ENCODE data around the gene ACOXL.
A peak's percentile ranks its signal among the peaks of the same experiment; 100 is the strongest.

Gene ACOXL

DNA sequence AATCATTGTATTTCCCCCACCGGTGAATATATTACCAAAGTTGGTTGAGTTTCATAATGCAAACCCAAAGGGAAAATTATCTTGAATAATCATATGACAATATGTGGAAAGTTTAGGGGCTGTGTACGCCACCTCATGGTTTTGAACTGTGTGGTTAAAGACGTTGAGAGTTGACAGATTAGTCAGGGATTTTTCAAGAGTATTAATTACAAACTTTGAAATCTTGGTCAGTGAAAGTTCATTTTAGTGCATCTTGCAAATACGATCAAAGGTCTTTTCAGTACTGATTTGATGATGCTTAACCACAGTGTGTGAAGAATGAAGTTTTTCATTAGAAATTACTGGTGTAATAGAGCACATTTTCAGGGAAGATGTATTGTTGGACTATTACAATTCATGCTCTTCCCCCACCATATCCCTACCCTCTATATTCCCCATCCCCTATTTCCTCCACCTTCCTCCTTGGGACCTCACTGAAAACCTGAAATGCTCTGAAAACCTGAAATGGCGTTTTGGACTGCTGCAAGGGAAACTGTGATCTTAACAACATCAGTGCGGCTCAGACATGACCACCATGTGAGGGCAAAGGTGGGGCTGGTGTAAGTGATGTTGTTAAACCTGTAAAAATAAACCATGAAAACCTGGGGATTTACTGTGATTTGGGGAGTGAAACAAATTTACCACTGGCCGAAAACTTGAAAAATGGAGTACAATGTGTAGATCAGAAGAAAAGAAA, 383.8 kb downstream of the ACOXL start:
- DNase-seq (ENCODE audit: extremely low spot score, insufficient read length, low read depth) (no peak), FAIRE-seq (peak; percentile 83)

DNA sequence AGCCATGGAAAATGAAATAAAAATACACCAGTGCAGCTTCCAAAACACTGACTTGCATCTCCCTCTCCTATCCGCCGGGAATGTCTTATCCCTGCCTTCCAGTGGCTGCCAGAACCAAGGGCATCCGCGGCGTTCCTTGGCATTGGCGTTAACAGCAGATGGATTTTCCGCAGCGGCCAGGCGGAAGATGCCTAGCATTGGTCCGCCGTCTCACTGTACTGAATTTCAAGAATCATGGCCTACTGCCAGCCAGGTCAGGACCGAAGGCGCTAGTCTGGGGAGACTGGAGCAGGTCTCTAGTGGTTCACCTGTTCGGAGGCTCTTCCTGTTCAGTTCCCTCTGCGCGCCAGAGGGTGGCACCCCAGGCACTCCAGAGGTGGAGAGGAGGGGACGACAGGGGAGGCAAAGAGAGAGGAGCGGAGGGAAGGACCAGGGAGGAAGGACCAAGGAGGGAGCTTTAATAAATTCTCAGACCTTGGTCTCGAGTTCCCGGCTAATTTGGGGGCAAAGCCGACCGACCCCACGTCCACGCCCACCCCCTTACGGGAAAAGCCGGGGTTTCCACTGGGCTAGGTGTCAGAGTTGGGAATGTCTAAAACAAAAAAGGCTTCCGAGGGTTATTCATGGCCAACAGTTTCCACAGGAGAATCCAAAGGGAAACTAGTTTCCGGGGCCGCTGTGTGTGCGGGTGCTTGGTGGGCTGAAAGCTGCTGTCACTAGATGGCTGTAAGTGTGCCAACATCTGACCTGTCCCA, 384.6 kb downstream of the ACOXL start:
- FAIRE-seq (peak; percentile 89), DNase-seq (ENCODE audit: extremely low spot score, insufficient read length, low read depth) (peak; percentile 64)

DNA sequence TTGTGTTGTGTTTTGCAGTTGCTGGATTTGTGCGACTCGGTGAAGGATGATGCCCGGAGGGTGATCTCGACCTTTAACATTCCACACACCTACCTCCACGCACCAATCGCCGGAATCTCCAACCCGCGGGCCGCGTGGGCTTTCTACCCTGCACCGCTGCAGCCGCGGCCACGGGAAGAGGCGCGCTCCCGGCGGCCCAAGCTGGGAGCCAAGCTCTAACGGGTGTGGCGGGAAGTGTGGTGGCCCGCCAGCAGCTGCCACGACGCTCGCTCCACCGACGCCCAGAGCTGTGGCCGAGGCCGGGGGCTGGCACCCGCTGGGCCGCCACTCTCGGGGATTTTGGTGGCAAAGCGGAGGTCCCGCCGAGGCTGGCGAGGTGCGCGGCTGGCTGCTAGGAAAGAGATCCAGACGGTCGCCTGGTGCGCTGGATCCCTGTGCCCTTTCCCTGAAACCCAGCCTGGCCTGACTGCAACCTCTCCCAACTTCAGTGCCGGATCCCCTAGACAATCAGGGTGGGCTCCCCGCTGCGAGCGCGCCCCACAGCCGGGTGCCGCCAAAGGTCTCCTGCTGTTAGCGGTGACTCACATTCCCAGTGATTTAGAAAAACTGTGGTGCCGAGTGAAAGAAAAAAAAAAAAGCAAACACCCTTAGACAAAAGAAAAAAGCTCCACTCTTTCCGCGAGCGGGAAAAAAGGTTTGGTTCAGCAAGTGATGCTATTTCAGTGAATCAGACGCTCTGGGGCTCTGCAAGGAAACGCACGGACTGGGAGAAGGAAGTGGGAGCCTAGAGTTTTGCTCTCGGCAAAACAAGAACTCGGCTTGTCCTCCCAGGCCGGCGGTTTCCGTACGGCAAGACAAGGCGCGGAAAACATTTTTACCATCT, 385.5 kb downstream of the ACOXL start:
- DNase-seq (ENCODE audit: extremely low spot score, insufficient read length, low read depth) (no peak), FAIRE-seq (peak; percentile 29)

DNA sequence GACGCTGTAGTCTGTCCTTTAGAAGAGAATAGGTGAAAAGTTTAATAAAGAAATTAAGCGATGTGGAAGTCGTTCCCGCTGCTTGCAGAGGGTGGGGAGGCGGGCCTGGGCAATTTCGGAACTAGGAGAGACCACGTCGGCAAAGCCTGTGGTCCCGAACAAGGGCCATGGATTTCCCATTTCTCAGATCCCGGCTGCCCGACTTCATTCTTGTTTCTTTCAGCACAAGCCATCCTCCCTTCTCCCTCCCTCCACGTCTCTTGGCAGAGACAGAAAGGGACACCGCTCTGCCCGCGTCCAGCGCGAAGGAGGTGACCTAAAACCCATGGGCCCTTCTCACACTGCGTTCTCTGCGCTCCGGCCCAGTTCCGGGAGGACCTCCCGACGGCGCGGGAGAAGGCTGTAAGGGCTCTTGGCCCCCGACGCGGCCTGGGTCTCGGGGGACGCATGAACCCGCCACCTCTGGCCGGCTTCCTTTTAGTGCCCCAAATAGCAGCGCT, 386.2 kb downstream of the ACOXL start:
- DNase-seq (ENCODE audit: extremely low spot score, insufficient read length, low read depth) (no peak), FAIRE-seq (no peak)

DNA sequence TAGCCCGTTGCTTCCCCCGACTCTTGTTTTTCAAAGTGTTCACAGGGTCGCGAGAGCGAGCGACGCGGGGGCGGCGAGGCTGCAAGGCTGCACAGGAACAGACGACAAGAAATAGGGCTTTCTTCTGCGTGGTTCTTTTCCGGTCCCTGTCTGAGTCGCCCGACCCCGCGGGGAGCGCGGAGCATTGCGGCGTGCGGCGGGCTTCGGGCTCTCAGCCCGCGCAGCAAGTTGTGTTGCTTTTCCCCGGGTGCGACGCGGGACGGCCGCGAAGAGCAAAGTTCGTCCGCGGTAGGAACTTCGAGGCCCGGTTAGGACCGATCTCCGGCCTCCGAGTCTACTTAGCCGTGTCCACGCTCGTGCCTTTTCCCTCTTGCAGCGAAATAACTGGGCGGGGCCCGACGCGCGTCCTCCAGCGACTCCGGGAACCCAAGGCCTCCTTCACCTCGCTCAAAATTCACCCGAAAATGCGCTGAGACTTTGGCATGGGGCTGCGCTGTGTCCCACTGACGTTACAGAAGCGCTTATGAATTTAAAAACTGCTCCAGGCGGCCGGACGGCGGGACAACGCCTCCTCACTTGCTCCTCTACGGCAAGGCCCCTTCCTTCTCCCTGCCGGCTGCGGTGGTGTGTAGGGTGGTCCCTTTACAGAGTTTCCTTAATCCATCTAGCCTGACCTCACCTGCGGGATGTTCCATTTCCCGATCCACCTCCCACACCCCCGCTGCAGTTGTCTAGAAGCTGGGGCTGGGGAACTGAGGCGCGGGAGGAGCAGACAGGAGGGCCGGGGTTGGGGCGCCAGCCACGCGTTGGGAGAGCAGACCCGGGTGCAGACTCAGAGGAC, 386.8 kb downstream of the ACOXL start:
- DNase-seq (ENCODE audit: extremely low spot score, insufficient read length, low read depth): no peak
- no peak for FAIRE-seq

DNA sequence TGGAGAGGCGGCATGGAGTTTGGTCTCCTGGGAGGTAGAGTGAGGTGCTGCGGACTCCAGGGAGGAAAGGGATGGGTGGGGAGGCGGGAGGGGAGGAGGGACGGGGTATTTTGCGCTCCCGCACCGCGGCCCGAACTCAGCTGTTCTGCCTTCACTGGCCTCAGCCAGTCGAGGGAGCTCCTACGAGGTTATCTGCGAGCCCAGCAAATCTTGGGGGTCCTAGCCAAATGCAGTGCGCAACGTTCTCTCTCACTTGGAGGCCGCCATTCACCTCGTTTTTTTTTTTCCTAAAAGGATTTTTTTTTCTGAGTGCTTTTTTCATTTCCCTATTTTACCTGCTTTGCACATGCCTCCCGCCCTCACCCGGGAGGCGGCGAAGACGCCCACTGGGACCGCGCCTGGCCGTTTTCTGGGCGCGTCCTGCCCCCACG, 387.5 kb downstream of the ACOXL start:
- FAIRE-seq: no peak
- DNase-seq (ENCODE audit: extremely low spot score, insufficient read length, low read depth): no peak

DNA sequence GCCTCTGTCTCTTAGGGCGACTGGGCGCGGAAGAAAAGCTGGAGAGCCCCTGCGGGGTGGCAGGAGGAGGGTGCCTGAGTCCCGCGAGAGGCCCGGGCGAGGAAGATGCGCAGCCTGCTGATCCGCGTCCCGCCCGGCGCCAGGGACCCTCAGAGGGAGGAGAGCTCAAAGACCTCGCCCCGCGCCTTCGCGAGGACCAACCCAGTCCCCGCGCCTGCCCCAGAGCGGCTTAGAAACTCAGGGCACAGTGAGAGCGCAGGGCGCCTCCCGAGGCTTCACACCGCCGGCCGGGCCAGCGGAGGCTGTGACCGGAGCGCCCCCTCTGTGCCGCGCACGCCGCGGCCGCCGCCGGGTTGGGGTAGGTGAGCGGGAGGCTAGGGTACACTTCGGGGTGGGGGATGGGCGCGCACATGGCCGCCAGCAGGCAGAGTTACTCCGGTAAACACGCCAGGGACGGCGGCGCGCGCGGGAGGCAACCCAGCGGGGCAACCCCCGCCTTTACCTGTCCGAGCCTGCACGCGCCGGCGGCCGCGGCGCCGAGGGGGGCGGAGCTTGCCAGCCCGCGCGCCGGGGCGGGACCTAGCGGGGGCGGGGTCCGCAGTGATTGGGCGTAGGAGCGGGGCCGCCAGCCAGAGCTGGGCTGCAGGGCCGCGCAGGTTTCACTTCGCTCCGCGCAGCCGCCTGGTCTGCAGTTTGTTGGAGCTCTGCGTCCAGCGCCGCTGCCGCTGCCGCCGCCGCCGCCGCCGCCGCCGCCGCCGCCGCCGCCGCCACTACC, 388.1 kb downstream of the ACOXL start, which contains the start of gene BCL2L11:
BCL2L11 (plus strand) TSS at position 662 of the 775 bp plus-strand sequence. CDS start 2,832 bp downstream, outside the sequence.
- DNase-seq (ENCODE audit: extremely low spot score, insufficient read length, low read depth) (peak; percentile 81), FAIRE-seq (peak; percentile 86)

DNA sequence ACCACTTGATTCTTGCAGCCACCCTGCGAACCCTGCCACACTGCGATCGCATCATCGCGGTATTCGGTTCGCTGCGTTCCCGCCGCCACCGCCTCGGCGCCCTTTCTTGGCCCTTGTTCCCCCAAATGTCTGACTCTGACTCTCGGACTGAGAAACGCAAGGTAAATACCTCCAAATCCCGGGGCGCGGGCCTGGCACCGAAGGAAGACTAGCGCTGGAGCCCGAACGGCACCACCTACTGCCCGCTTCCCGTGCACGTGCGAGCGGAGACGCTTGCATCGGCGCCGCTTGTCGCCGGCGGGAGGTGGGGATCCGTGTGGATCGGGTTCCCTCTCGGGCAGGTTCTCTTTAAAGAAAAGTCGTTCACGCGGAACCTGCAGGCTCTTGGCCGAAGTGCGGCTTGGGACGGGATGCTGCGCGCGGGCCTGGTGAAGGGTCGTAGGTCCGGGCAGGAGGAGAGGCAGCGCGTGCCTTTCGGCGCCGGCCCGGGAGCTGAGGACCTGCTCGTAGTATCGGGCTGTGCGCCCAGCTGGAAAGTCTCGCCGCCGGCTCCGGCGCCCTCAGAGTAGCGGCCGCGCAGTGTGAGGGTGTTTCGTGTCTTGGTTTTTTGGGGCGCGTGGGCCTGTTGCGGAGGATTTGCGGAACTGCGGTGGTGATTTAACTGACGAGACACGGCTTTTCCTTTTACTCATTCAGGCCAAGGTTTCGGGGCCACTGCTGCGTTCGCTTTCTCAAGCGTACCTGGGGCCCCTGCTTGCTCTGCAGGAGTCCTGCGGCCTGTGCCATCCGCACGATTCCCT, 388.9 kb downstream of the ACOXL start:
- no peak for DNase-seq (ENCODE audit: extremely low spot score, insufficient read length, low read depth)
- no peak for FAIRE-seq

DNA sequence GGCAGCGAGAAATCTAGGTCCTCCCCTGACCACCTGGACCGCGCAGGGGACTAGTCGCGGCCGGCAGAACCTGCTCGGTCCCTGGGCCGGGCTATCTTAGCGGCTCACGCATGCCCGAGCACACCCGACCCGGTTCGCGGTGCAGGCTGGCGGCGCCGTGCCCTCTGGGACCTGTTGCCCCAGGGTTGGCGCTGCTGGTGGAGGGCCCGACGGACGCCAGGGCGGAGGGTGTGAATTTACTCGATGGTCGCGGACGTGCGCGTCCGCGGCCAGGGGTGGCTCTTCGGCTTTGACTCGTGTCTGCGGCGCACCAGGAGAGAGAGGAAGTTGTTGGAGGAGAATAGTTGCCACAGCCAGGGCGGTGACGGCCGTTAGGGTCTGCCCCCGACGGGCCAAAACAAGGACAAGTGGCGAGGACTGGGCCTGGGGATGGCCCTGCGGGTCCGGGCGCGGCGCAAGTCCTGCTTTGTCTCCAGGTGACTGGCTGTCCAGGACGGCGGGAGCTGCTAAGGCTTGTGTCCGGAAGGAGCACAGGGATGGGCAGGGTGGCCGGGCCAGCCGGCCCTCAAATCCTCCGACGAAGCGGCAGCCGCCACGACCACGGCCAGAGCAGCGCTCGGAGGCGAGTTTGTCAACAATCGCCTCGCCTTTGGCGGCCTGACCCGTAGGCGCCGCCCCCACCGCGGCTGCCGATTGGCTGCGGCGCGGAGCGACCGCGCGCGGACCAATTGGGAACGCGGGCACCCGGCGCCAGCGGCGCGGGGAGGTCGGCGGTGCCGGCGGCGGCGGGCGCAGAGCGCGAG, 389.7 kb downstream of the ACOXL start:
- FAIRE-seq (peak; percentile 86), DNase-seq (ENCODE audit: extremely low spot score, insufficient read length, low read depth) (peak; percentile 53)

DNA sequence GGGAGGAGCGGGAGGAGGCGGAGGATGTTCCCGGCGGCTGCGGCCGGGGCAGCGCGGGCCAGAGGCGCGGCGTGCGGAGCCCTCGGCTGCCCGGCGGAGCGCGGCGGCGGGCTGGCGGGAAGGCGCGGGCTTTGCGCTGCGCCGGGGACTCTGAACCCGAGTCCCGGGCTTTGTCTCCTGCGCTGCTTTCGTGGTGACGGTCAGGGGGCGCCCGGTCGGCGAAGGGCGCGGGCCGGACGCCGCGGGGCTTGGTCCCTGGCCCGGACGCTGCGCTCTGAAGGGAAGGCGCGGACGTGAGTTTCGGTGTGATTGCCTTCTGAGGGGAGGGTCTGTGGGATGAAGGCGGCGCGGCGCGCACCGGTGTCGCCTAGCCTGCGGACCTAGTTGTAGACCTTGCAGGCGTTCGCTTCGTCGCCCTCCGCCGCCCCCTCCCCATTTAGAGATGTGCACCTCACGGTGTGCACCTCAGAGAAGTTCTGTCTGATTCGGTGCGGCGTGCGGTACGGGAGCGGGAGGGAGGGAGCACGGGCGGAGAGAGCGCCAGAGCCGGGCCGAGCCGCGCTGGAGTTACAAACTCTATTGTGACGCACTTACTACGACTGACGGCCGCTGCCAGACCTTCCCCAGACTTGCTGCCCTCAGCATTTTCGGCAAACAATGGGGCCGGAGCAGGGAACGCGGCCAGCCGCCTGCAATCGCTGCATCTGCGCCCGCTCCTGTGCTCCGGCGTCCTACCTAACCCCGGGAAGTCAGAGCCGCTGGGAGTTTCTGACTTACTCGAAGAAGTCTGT, 390.5 kb downstream of the ACOXL start:
- no peak for DNase-seq (ENCODE audit: extremely low spot score, insufficient read length, low read depth)
- no peak for FAIRE-seq

DNA sequence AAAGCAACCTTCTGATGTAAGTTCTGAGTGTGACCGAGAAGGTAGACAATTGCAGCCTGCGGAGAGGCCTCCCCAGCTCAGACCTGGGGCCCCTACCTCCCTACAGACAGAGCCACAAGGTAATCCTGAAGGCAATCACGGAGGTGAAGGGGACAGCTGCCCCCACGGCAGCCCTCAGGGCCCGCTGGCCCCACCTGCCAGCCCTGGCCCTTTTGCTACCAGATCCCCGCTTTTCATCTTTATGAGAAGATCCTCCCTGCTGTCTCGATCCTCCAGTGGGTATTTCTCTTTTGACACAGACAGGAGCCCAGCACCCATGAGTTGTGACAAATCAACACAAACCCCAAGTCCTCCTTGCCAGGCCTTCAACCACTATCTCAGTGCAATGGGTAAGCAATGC, 391.4 kb downstream of the ACOXL start:
- DNase-seq (ENCODE audit: extremely low spot score, insufficient read length, low read depth) (no peak), FAIRE-seq (no peak)

DNA sequence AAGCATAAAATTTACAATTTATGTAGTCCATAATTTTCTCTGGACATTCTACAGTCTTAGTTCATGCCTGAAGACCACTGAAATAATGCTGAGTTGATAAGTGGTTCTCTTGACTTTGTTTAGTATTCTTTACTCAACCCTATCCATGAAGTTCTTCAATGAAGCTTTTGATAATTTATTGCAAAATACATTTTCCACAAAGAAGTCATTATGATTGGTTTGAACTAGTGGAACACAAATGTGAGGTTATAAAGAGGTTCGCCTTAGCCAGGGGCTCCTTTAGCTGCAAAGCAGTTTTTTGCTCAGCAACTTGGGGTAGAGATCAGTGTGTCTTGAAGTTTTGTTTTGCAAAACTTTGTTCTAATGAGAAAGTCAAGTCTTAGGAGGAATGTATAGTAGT, 394.2 kb downstream of the ACOXL start:
- no peak for FAIRE-seq
- DNase-seq (ENCODE audit: extremely low spot score, insufficient read length, low read depth): no peak

DNA sequence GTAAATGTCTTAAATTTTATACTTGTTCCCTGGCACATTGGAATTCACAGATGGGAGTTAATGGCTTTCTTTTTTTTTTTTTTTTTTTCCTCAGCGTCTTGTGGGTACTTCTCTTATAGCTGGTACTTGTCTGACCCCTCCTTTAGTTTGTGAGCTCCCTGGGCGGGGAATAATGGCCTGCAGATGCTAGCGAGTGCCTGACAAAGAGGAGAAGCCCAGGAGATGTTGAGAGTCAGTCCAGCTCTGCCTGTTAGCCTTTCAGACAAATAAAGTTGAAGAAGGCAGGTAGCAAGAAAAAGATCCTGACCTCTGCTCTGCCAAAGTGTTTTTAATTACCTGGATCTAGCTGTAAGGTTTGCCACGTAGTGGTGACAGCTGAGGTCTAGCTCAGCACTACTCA, 395.0 kb downstream of the ACOXL start:
- no peak for FAIRE-seq
- no peak for DNase-seq (ENCODE audit: extremely low spot score, insufficient read length, low read depth)

DNA sequence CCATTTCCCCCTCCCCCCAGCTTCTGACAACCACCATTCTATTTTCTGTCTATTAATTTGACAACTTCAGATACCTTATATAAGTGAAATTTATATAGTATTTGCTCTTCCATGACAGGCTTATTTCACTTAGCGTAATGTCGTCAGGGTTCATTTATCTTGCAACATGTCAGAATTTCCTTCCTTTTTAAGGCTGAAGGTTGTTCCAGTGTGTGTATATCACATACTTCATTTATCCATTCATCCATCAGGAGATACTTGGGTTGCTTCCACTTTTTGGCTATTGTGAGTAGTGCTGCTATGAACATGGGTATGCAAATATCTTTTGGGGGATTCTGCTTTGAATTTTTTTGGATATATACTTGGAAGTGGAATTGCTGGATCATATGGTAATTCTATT, 395.7 kb downstream of the ACOXL start:
- no peak for DNase-seq (ENCODE audit: extremely low spot score, insufficient read length, low read depth)
- FAIRE-seq: no peak

DNA sequence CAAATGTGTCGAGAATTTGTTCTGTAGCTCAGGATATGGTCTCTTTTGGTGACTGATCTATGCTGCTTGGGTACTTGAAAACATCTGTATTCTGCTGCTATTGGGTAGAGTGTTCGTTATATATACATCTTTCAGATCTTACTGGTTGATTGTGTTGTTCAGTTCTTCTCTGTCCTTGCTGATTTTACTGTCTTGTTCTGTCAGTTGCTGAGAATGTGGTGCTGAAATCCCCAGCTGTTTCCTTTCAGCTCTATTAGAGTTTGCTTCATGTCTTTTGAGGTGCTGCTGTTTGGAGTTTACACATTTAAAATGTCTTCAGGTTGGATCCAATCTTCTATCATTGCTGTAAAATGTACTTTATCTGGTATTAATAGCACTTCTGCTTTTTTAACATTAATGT, 401.2 kb downstream of the ACOXL start:
- no peak for FAIRE-seq
- no peak for DNase-seq (ENCODE audit: extremely low spot score, insufficient read length, low read depth)

DNA sequence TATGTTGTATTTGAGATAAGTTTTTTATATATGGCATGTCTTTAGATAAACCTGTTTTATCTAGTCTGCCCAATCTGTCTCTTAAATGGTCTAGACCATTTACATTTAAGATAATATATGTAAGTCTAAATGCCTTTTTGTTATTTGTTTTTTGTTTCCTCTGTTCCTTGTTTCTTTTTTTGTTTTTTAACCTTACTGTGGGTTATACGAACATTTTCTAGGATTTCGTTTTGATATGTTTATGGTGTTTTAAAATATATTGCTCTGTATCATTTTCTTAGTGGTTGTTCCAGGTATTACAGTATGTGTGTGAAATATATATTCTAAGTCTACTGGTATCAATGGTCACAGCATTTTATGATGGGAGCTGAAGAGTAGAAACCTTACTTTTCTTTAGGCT, 401.7 kb downstream of the ACOXL start:
- FAIRE-seq (no peak), DNase-seq (ENCODE audit: extremely low spot score, insufficient read length, low read depth) (no peak)
